ENCODE measurements around the gene XYLB. TPM values are rescaled to one million over a fixed set of nuclear protein-coding genes. Genes with fewer than 3 reads are reported as not detected.

The XYLB gene
- total RNA-seq, 4 donors from 2014 or later, result 0.76 to 3.4 (median 1.6) TPM

DNA sequence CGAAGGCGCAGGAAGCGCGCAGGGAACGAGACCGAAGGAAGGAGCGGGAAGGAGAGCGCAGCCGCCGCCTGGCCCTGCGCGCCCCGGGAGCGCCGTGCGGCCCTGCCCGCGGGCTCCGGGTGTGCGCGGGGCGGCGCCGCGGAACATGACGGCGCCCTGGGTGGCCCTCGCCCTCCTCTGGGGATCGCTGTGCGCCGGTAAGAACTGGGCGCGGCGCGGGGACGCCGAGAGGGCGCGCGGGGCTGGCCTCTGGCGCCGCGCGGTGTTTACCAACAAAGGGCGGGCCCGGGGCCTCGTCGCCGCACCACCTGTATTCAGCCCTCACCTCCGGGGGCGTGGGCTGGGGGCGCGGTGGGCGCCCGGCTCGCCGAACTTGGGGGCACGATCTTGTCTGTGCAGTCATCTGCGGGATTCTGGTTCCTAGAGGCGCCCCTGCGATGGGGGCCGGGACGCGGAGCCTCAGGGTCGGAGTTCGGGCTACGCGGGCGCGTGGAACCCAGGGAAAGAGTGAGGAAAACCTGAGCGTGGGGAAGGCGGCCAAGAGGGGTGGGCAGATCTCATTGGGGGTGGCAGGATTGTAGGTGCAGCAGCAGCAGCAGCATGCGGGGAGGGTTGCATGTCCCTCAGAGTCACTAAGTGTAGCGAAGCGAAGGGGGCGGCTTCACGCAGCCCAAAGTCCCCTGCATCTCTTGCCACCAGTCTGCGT is 107.7 kb downstream of the XYLB start:
- H3K27ac ChIP-seq, result peak overlapping the region; percentile 83
- WGBS, result 2% methylated on average over 20 of the region's 78 CpGs
- H3K27me3 ChIP-seq, result no peaks in the 10 kb centered on the region
- H3K4me1 ChIP-seq, result peaks cover 45% of the 10 kb centered on the region
- peak overlapping the region; percentile 79 for H3K4me3 ChIP-seq
- TF ChIP-seq EP300 (IDR thresholded peaks at IDR 0.05), result no peak
- no peak for TF ChIP-seq POLR2A (IDR thresholded peaks at IDR 0.05)
- no peak for TF ChIP-seq POLR2AphosphoS5 (IDR thresholded peaks at IDR 0.05)
- no peak for TF ChIP-seq CTCF (IDR thresholded peaks at IDR 0.05)
- no peaks in the 10 kb centered on the region for H3K36me3 ChIP-seq
- DNase-seq (ENCODE audit: low spot score in 2 of 2), result peak in 1 of 2 donors; percentile 72
- H3K9me3 ChIP-seq, result no peaks in the 10 kb centered on the region

DNA sequence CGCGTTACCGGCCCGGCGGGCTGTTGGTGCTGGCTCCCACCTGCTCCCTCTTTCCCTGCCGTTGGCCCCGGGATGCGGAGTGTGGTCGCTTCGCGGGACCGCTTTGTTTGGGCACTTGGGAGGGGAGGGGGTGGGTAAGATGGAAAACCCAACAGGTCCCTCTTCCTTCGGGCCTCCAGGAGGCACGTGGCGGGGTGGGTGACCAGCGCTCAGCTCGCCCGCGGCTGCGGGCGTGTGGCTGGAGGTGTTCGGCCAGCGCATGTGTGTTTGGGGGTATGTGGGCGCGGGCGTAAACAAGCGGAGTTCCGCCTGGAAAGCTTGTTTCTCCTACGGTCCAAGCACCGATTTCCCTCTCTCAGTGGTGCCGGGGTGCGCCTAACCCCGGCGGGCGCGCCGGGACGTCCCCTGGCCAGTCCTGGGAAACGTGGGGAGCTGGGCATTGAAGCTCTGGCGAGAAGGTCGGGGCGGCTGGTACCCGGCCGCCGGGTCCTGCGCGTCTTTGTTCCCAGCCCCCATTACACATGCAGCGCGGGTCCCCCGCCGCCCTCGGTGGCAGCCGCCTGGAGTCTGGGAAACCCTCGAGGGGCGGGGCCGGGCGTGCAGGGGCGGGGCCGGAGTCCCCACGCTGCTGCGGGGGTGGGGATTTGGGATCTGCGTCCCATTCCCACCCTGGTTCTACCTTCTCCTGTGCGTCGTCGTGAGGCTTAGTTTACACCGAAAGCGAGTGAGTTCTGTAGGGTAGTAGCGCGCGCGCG is 108.5 kb downstream of the XYLB start:
- Histone ChIP-seq H3K9me3 (no peaks in the 10 kb centered on the region), H3K4me3 (peak overlapping the region; percentile 79), H3K27ac (peak overlapping the region; percentile 83), H3K27me3 (no peaks in the 10 kb centered on the region), H3K4me1 (peaks cover 52% of the 10 kb centered on the region), H3K36me3 (no peaks in the 10 kb centered on the region)
- no peak for TF ChIP-seq EP300 (IDR thresholded peaks at IDR 0.05)
- TF ChIP-seq POLR2A (IDR thresholded peaks at IDR 0.05), result no peak
- TF ChIP-seq CTCF (IDR thresholded peaks at IDR 0.05), result no peak
- no peak for TF ChIP-seq POLR2AphosphoS5 (IDR thresholded peaks at IDR 0.05)
- DNase-seq (ENCODE audit: low spot score in 2 of 2), result peak in 1 of 2 donors; percentile 84
- WGBS, result 0% methylated on average over 15 of the region's 72 CpGs

DNA sequence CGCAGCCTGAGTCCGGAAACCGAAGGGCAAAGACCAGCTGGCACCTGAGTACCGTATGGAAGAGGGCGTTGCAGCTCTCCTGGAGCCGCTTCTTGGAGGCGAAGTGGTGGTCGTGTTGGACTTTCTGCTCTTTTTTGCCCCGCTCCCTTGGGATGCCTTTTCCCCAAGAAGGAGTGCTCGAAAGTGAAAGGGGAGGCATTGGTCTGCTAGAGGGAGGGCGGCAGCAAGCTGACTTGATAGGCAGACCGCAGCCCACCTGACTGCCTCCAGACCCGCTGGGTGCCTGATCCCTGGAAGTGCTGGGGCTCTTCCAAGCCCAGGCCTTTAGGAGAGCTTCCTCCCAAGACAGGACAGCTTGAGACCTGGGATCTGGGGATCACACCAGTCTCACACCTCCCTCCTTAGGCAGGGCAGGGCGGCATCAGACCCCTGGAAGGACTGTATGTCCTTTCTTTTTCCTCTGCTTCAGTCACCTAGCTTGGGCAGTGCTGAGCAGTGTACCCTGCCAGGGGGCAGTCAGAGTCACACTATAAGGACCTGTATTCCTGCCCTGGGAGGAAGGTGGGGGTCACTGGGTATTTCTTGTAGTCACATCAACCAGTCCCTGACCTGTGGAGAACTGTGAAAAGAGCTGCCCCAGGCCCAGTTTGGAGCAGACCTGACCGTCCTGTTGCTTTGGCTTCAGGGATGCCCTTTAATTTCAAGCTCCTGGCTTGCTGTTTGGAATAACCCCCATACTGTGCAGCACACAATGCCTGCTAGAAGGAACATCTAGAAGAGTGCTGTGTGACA is 109.2 kb downstream of the XYLB start:
- no peaks in the 10 kb centered on the region for H3K9me3 ChIP-seq
- no peak overlapping the region for H3K27ac ChIP-seq
- peak overlapping the region; percentile 79 for H3K4me3 ChIP-seq
- H3K36me3 ChIP-seq, result no peaks in the 10 kb centered on the region
- H3K4me1 ChIP-seq, result peaks cover 56% of the 10 kb centered on the region
- WGBS, result 19% methylated on average over 10 of the region's 15 CpGs
- H3K27me3 ChIP-seq, result no peaks in the 10 kb centered on the region
- TF ChIP-seq CTCF (IDR thresholded peaks at IDR 0.05), result no peak
- no peak for TF ChIP-seq POLR2AphosphoS5 (IDR thresholded peaks at IDR 0.05)
- no peak for TF ChIP-seq POLR2A (IDR thresholded peaks at IDR 0.05)
- no peak for TF ChIP-seq EP300 (IDR thresholded peaks at IDR 0.05)
- no peak for DNase-seq (ENCODE audit: low spot score in 2 of 2)

DNA sequence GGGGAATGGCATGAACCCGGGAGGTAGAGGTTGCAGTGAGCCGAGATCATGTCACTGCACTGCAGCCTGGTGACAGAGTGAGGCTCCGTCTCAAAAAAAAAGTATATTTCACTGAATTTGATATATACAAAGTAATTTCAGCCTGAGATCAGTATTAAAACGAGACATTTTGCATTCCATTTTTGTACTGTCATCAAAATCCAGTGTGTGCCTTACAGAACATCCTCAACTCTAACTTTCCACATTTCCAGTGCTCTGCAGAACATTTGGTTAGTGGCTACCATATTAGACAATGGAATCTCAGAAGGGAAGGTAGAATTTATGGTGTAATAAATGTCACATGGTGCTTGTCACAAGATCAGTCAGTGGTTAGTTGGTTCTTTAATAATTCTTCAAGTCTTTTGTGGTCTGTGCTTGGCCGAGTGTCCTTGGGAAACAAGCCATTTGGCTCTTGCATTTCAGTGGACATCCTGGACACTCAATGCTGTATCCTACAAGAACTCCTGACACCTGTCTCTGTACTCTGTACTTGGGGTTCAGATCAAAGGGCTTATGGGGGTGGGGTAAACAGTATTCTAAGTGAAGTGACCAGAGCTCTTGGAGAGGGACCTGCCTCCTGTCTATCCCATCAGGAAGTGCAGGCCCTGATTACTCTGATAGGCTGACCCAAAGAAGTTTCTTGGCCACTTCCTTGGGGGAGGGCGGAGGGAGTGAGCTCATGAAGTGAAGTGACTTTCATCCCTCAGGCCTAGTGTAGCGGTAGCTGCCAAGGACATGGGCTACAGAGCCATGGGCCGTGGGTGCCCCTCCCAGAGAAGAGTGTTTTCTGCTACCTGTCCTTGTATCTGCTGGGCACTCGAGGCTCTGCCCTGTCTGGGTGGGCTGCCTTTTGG is 110.8 kb downstream of the XYLB start:
- Histone ChIP-seq H3K9me3 (no peaks in the 10 kb centered on the region), H3K4me1 (peaks cover 59% of the 10 kb centered on the region), H3K36me3 (no peaks in the 10 kb centered on the region), H3K27ac (no peak overlapping the region), H3K27me3 (no peaks in the 10 kb centered on the region), H3K4me3 (no peak overlapping the region)
- TF ChIP-seq EP300 (IDR thresholded peaks at IDR 0.05) (no peak), POLR2A (IDR thresholded peaks at IDR 0.05) (no peak), CTCF (IDR thresholded peaks at IDR 0.05) (no peak), POLR2AphosphoS5 (IDR thresholded peaks at IDR 0.05) (no peak)
- WGBS, result 85% methylated on average over 7 of the region's 9 CpGs
- no peak for DNase-seq (ENCODE audit: low spot score in 2 of 2)

Data from suprapubic skin (tissue), 4 donors.